Stimulated activated CD8-positive, alpha-beta memory T cell treated with anti-CD3 and anti-CD28 coated beads, Interleukin-4, amount 100 ng/mL, for 4 hours (primary cell): ENCODE data around the gene JAG2.

Source experiments
- DNase-seq, 2 donors: peaks; one replicate each; pipeline ENCODE4 v3.0.0-alpha.2; 2020; ENCODE audit warnings: low read depth in 2 of 2, low spot score in 1 of 2

The JAG2 gene

GRCh38 chr14:105165761-105166485 is 2.7 kb downstream of the JAG2 start:
- DNase-seq: no peak

- no peak for DNase-seq
These were observed 3.4 kb downstream of the JAG2 start for GRCh38 chr14:105165134-105165704.

GRCh38 chr14:105163040-105163742 is 5.4 kb downstream of the JAG2 start:
- DNase-seq: no peak

- no peak for DNase-seq
These were observed 6.0 kb downstream of the JAG2 start for GRCh38 chr14:105162669-105162979.

GRCh38 chr14:105161964-105162668 is 6.5 kb downstream of the JAG2 start:
- DNase-seq: no peak

- DNase-seq: no peak
These were observed 7.3 kb downstream of the JAG2 start for GRCh38 chr14:105161309-105161708.

- no peak for DNase-seq
These were observed 7.8 kb downstream of the JAG2 start for GRCh38 chr14:105160776-105161175.

- DNase-seq: no peak
These were observed 9.2 kb downstream of the JAG2 start for GRCh38 chr14:105159344-105159743.

- no peak for DNase-seq
These were observed 9.8 kb downstream of the JAG2 start for GRCh38 chr14:105158794-105159193.

- no peak for DNase-seq
These were observed 10.7 kb downstream of the JAG2 start for GRCh38 chr14:105157872-105158271.

- DNase-seq: no peak
These were observed 11.9 kb downstream of the JAG2 start for GRCh38 chr14:105156414-105157375.

GRCh38 chr14:105155681-105156413 is 12.7 kb downstream of the JAG2 start:
- DNase-seq: no peak

- DNase-seq: no peak
These were observed 13.4 kb downstream of the JAG2 start for GRCh38 chr14:105155071-105155651.

GRCh38 chr14:105154476-105154871 is 14.1 kb downstream of the JAG2 start:
- no peak for DNase-seq

GRCh38 chr14:105153739-105154475 is 14.7 kb downstream of the JAG2 start:
- DNase-seq: no peak

- no peak for DNase-seq
These were observed 15.2 kb downstream of the JAG2 start for GRCh38 chr14:105153331-105153731.

GRCh38 chr14:105152794-105153241 is 15.8 kb downstream of the JAG2 start:
- DNase-seq: no peak

- DNase-seq: no peak
These were observed 16.5 kb downstream of the JAG2 start for GRCh38 chr14:105151838-105152793.
